Dermis microvascular lymphatic vessel endothelial cell (primary cell): ENCODE results near the gene TRAF1. TPM values are rescaled to one million over a fixed set of nuclear protein-coding genes. Genes with fewer than 3 reads are reported as not detected.
"Not testable (repeated sequence)": the region's sequence is repeated elsewhere in the genome, so short reads cannot be mapped to it uniquely, and the experiment has no call there.

Experiments used
- DNase-seq, 2 donors: peaks; one replicate each; pipeline versions ENCODE4 v3.0.0 to v3.0.0-alpha.2; 2010; ENCODE audit warnings: low read depth in 2 of 2
- total RNA-seq: library from RNA; depleted of rRNA; stranded (reverse); fragments of >200 nt; gene quantifications from 2 replicates; pipeline ENCODE4 v1.2.1, GENCODE V29; 2014

TRAF1 gene, protein sequence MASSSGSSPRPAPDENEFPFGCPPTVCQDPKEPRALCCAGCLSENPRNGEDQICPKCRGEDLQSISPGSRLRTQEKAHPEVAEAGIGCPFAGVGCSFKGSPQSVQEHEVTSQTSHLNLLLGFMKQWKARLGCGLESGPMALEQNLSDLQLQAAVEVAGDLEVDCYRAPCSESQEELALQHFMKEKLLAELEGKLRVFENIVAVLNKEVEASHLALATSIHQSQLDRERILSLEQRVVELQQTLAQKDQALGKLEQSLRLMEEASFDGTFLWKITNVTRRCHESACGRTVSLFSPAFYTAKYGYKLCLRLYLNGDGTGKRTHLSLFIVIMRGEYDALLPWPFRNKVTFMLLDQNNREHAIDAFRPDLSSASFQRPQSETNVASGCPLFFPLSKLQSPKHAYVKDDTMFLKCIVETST
- total RNA-seq = 0.51 and 1.2 TPM in 2 replicates

DNA sequence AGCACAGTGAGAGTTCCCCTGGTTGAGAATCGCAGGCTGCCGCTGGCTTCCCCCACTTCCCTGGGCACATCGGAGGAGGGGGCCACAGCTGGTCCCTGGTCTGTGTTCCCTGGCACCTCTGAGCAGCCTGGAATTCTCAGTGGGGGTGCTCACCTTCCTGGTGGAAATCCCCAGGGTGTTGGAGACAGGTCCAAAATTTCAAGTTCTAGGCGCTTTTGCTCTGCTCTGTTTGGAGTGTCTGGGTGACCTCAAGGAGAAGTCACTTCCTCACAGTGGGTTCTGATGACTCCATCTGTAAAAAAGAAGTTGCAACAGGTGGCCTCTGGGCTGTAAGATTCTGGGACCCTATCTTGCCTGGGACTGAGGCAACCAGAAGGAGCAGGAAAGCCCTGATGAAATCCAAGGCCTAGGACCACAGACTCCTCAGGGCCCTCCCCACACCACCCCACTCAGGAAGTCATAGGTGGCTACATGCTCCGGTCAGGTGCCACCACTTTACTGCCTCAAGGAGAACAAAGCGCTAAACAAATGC is at the start of gene TRAF1:
Gene TRAF1, minus strand, starts transcription at position 400 of the 532 bp plus-strand sequence. CDS start 721 bp downstream, outside the sequence.
- no peak for DNase-seq

DNA sequence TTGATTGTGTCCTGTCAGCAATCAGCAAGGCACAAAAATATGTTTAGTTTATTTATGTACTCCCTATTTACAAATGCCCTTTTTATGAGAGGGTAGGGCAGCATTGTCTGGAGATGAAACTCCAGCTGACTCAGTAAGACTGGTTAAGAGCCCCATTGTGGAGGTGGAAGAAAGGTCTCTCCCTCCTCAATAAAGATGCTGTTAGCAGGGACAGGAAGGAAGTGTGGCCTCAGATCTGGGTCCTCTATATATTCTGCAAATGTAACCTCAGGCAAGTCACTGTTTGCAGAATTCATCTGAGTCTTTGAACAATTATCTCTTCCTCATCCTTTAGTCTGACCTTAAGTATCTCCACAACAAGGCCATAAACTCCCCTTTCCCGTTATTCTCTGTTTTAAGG is 48.3 kb upstream of the TRAF1 start:
- DNase-seq = no peak

DNA sequence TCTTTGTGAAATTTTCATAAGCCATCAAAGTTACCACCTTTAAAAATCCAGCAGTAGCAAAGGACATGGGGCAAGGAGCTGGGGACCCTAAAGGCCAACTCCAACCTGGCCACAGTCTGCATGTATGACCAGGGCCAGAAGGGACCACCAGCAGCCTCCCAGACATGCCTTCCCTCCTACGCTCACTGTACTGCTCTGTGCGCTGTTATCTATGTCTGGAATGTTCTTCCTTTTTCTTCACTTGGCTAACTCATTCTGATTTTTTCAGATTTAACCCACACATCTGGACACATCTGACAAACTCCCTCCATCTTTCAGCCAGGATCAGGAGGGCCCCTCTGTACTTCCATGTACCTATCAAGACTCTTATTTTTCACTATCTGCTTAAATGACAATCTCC is 47.6 kb upstream of the TRAF1 start:
- DNase-seq = no peak

- DNase-seq = no peak
Observed at GRCh38 chr9:120971938-120972337, 45.3 kb upstream of the TRAF1 start.

DNA sequence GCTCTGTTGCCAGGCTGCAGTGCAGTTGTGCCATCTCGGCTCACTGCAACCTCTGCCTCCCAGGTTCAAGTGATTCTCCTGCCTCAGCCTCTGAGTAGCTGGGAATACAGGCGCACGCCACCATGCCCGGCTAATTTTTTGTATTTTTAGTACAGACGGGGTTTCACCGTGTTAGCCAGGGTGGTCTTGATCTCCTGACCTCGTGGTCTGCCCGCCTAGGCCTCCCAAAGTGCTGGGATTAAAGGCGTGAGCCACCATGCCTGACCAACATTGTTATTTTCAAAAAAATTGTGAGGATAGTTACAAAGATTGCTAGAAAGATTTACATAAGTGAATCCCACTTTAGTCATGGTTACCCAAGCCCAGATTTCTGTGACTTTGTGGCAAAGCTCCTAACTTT is 44.9 kb upstream of the TRAF1 start:
- DNase-seq = not testable (repeated sequence)

- no peak for DNase-seq
Observed at GRCh38 chr9:120970244-120970643, 43.6 kb upstream of the TRAF1 start.

DNA sequence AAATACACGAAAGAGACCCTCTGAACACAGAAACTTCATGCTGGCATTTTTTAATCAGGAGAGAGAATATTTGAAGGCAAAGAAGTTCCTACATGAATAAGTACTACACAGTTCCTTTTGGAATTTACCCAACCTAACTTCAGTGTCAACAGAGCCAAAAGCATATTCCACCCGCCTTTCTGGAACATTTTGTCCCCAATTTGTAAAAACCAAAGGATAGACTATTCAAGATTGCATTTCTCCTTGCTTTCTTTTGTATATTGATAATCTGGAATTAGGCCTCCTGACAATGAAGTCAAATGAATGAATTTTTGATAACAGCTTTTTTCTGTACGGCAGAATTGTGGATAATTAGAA is 39.4 kb upstream of the TRAF1 start:
- no peak for DNase-seq

GRCh38 chr9:120965344-120966012 is 38.9 kb upstream of the TRAF1 start:
- DNase-seq = no peak

- no peak for DNase-seq
Observed at GRCh38 chr9:120961936-120962335, 35.3 kb upstream of the TRAF1 start.

DNA sequence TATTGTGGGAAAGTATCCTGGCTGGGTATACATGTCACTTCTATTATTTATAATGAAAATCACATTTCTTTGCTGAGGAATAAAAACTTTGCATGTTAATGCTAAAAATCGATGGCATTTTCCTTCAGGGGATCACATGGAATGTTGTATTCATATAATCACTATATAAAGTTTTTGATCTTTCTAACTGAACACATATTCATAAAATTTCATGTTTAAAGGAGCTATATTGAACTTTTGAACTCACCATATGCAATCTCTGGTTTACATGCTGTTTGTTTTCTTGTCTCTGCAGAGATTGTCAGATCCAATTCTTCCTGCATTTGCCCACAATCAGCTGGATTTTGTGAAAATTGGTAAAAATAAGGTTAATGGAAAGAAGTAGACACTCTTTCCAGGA is 33.4 kb upstream of the TRAF1 start:
- no peak for DNase-seq

- DNase-seq = no peak
Observed at GRCh38 chr9:120956862-120957261, 30.3 kb upstream of the TRAF1 start.

GRCh38 chr9:120951960-120952618 is 25.5 kb upstream of the TRAF1 start:
- peak in 1 of 2 donors; percentile 20 for DNase-seq

DNA sequence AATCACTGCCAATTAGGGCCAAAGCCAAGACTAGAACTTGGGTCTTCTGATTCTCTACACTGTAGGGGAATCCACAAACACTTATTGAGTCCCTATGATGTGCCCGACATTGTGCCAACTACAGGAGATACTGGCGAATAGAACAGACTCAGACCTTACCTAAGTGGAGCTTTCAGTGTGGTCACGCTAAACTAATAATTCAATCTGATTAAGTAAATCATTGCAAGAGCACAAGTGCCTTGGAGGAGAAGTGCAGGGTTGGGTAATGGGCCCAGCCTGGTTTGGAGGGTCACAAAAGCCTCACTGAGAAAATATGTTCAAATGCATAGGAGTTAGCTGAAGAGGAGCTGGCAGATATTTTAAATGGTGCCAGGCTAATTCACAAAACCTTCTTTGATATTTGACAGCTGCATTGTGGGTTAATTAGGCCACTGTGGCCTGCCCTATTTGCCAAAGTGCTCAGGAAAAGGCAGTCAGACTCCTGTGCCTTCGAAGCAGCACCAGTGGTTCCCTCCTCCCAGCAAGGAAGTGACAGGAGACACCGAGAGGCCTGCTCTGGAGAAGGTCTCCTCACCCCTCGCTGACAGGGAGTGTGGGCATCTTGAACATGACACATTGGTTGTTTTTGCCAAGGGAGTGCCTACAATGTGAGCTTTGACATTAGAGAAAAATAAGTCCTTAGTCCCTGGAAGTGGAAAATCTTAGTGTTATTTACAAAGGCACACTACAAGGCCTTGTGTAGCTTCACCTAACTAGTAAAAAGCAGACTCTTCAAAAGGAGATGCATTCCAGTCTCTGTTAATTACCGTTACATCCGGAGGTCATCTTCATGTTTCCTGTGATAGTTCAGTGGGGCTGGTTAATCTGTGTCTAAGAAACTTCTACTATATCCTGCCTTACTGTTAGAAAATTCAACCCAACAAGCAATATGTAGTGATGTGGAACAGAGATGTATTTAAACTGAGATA is 24.1 kb upstream of the TRAF1 start:
- peak in 1 of 2 donors; percentile 84 for DNase-seq

DNA sequence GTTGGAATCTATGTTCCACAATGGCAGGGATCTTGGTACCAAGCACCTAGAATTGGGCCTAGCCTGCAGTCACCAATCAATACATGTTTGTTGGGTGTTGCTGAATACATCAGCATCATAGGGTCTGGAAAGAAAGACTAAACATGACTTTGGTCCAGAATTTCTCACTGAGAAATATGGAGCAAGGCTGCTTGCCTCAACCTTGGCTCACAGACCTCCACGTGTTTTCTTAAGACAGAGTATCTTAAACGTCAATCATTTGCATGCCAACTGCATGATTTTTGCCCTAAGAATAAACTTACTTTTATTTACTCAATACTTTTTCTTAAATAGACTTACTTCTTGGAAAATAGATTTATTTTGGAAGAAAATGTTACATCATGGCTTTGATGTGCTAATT is 22.7 kb upstream of the TRAF1 start:
- no peak for DNase-seq

- no peak for DNase-seq
Observed at GRCh38 chr9:120948824-120949223, 22.2 kb upstream of the TRAF1 start.

DNA sequence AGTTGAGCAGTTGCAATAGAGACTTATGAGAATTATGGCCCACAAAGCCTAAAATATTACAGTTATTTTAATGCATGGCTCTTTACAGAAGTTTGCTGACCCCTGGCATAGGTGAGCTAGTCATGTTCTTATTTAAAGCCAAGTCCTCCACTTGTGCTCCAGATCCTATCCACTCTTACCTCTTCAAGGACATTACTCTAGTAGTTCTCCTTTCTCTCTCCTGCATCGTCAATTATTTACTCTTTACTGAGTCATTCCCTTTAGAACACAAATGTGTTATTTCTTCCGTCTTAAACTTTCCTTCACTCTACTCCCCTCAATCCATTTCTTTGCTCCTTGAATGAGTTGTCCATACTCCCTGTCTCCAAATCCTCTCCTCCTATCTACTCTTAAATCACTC is 20.6 kb upstream of the TRAF1 start:
- DNase-seq = no peak

GRCh38 chr9:120946259-120946658 is 19.7 kb upstream of the TRAF1 start:
- DNase-seq = peak in 1 of 2 donors; percentile 57

DNA sequence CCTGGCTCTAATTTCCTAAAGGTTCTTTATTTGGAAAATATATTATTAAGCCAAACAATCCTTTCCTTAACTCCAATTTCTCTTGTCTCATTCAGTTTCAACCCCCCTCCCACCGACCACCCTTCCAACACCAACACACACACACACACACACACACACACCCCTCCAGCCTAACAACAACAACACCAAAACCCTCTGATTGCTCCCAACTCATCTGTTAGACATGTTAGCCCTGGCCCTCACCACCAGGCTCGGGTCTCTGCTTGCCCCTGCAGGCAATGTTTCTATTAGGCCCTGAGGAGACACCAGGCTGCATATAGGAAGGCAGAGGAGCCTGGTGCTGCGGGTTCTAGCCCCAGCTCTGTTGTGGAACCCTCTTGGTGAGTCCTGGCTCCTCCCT is 18.4 kb upstream of the TRAF1 start:
- no peak for DNase-seq

DNA sequence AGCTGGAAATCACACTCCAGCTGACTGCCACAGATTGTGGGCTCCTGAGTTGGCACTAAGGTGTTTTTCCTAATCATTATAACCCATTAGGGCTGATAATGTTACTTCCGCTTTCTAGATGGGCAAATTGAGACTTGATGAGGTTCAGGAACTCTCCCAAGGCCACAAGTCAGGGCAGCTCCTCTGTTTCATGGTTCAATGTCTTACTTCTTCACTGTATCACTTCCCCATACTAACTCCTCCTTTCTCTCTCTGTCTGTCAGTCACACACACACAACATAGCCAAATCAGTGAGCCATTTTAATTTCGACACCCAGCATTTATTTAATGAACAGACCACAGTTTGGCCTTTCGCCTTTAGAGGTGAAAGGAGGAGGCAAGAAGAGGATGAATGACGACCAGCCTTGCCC is 17.8 kb upstream of the TRAF1 start:
- DNase-seq = no peak

DNA sequence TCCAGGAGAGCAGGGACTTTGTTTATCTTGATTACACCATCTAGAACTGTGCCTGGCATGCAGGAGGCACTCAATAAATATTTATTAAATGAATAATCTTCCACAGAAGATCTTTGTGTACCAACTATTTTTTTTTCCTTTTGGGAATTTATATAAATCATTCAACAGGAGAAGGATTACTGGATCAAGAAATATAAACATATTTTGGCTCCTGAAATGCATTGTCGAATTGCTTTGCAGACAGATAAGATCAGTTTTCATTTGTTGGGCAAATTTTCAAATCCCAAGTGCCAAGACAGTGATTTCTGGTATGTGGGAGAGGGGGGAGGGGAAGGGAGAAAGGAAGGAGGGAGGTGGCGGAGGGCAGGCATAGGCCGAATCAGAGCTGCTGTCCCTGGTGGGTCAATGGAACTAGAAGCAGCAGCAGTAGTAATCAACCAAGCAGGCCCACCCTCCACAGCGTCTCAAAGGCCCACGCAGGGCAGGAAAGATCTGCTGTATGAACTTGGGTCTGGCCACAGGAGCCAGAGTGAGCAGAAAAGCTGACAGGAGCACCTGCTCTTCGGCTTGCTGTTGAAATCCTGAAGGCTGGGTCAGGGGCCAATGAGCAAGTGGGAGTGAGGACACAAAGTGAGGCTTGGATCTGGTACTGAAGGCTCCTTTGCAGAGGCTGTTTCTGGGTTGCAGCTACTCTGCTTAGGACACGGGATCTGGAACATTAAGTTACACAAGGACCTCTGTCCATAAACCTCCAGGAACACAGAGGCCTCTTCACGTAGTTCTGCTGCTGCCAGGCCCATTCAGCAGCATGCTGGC is 15.8 kb upstream of the TRAF1 start:
- DNase-seq = peak in 1 of 2 donors; percentile 64
